Measurements from ENCODE around the gene HSPB1.

DNA sequence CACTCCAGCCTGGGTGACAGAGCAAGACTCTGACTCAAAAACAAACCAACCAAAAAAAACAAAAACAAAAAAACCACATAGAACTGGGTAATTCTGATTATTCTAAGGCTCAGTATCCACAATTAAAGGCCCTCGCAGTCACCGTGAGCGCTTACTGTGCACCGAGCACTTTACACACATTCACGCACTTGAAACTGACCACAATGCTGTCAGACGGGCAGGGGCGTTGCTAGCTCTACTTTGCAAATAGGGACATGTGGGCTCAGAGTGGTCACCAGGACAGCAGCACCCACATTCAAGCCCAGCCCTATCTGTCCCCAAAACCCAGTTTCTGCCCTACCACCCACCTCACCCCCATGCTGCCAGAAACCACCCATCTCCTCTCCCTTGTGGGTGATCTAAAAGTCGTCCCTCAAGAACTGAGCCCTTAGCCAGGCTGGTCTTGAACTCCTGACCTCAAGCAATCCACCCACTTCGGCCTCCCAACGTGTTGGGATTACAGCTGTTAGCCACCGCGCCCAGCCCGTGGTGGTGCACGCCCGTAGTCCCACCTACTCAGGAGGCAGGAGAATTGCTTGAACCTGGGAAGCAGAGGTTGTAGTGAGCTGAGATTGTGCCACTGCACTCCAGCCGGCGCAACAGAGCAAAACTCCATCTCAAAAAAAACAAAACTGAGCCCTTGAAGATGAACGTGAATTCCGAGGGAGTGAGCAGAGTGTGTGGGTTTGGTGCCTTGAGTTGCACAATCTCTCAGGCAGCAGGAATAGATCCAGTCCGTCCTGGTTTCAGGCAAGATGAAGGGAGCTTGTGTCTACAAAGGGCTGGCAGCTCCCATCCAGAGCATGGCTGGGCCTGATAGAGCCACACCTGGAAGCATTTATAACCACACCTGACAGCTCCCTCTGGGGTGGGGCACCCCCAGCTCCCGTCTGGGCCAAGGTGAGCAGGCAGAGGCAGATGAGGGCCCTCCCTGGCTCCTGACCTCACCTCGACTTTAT lies 5.4 kb upstream of the HSPB1 start:
- TF ChIP-seq, protein P1, sequence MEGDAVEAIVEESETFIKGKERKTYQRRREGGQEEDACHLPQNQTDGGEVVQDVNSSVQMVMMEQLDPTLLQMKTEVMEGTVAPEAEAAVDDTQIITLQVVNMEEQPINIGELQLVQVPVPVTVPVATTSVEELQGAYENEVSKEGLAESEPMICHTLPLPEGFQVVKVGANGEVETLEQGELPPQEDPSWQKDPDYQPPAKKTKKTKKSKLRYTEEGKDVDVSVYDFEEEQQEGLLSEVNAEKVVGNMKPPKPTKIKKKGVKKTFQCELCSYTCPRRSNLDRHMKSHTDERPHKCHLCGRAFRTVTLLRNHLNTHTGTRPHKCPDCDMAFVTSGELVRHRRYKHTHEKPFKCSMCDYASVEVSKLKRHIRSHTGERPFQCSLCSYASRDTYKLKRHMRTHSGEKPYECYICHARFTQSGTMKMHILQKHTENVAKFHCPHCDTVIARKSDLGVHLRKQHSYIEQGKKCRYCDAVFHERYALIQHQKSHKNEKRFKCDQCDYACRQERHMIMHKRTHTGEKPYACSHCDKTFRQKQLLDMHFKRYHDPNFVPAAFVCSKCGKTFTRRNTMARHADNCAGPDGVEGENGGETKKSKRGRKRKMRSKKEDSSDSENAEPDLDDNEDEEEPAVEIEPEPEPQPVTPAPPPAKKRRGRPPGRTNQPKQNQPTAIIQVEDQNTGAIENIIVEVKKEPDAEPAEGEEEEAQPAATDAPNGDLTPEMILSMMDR (IDR thresholded peaks at IDR 0.05), result no peak
- TF ChIP-seq, protein P2, sequence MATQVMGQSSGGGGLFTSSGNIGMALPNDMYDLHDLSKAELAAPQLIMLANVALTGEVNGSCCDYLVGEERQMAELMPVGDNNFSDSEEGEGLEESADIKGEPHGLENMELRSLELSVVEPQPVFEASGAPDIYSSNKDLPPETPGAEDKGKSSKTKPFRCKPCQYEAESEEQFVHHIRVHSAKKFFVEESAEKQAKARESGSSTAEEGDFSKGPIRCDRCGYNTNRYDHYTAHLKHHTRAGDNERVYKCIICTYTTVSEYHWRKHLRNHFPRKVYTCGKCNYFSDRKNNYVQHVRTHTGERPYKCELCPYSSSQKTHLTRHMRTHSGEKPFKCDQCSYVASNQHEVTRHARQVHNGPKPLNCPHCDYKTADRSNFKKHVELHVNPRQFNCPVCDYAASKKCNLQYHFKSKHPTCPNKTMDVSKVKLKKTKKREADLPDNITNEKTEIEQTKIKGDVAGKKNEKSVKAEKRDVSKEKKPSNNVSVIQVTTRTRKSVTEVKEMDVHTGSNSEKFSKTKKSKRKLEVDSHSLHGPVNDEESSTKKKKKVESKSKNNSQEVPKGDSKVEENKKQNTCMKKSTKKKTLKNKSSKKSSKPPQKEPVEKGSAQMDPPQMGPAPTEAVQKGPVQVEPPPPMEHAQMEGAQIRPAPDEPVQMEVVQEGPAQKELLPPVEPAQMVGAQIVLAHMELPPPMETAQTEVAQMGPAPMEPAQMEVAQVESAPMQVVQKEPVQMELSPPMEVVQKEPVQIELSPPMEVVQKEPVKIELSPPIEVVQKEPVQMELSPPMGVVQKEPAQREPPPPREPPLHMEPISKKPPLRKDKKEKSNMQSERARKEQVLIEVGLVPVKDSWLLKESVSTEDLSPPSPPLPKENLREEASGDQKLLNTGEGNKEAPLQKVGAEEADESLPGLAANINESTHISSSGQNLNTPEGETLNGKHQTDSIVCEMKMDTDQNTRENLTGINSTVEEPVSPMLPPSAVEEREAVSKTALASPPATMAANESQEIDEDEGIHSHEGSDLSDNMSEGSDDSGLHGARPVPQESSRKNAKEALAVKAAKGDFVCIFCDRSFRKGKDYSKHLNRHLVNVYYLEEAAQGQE (IDR thresholded peaks at IDR 0.05; ENCODE audit: insufficient read depth in 1 of 2, low read depth in 2 of 2, low read length in 1 of 2), result no peak
- no peak for TF ChIP-seq POLR2AphosphoS5 (IDR thresholded peaks at IDR 0.05; ENCODE audit: low read depth, low read length)
- TF ChIP-seq SIN3A (IDR thresholded peaks at IDR 0.05; ENCODE audit: borderline replicate concordance, insufficient read depth, low read depth, low read length), result no peak

Data from Panc1 (cell line).